ENCODE data around the gene SPTBN4.
A peak's percentile ranks its signal among the peaks of the same experiment; 100 is the strongest.

Gene SPTBN4

DNA sequence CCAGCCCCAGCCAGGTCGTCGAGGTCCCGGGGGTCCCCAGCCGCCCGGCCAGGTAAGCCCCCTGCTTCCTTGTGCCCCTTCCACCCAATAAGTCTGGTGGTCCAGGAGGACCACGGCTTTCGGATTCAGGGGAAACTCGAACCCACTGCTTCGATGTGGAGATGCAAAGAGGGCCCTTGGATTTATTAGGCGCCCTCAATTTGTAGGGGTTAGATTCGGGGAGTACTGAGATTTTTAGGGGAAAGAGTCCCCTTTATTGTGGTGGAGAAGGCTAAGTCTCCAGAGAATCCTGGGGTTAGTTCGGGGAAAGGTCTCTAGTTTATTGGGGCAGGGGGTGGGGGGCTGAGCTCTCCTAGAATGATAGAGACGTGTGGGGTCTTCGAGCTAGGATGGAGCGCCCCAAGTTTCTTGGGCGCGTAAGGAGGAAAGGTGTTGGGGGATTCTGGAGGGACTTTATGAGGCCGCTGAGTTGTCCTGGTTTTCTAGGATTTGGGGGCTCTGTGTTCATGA is 130.6 kb downstream of the SPTBN4 start:
- Histone ChIP-seq H3K4me1 (ENCODE audit: control insufficient read depth, insufficient read depth, low read length) (peaks cover 2% of the 10 kb centered on the region), H3K9ac (ENCODE audit: low read length) (no peak overlapping the region), H3K36me3 (ENCODE audit: control insufficient read depth, insufficient read depth, low read length) (no peaks in the 10 kb centered on the region), H3K27ac (ENCODE audit: low read depth, low read length) (no peak overlapping the region), H3K4me3 (ENCODE audit: low read length) (no peak overlapping the region), H3K27me3 (ENCODE audit: control insufficient read depth, insufficient read depth, low read length) (peaks cover 27% of the 10 kb centered on the region)

GRCh38 chr19:40598121-40598917 is 131.5 kb downstream of the SPTBN4 start:
- no peaks in the 10 kb centered on the region for H3K36me3 ChIP-seq (ENCODE audit: control insufficient read depth, insufficient read depth, low read length)
- H3K27me3 ChIP-seq (ENCODE audit: control insufficient read depth, insufficient read depth, low read length) = peaks cover 27% of the 10 kb centered on the region
- H3K4me3 ChIP-seq (ENCODE audit: low read length) = no peak overlapping the region
- H3K27ac ChIP-seq (ENCODE audit: low read depth, low read length) = no peak overlapping the region
- peaks cover 11% of the 10 kb centered on the region for H3K4me1 ChIP-seq (ENCODE audit: control insufficient read depth, insufficient read depth, low read length)
- no peak overlapping the region for H3K9ac ChIP-seq (ENCODE audit: low read length)

- H3K9ac ChIP-seq (ENCODE audit: low read length) = no peak overlapping the region
- peaks cover 13% of the 10 kb centered on the region for H3K4me1 ChIP-seq (ENCODE audit: control insufficient read depth, insufficient read depth, low read length)
- H3K27me3 ChIP-seq (ENCODE audit: control insufficient read depth, insufficient read depth, low read length) = peaks cover 27% of the 10 kb centered on the region
These were observed 132.1 kb downstream of the SPTBN4 start for GRCh38 chr19:40598918-40599307.

DNA sequence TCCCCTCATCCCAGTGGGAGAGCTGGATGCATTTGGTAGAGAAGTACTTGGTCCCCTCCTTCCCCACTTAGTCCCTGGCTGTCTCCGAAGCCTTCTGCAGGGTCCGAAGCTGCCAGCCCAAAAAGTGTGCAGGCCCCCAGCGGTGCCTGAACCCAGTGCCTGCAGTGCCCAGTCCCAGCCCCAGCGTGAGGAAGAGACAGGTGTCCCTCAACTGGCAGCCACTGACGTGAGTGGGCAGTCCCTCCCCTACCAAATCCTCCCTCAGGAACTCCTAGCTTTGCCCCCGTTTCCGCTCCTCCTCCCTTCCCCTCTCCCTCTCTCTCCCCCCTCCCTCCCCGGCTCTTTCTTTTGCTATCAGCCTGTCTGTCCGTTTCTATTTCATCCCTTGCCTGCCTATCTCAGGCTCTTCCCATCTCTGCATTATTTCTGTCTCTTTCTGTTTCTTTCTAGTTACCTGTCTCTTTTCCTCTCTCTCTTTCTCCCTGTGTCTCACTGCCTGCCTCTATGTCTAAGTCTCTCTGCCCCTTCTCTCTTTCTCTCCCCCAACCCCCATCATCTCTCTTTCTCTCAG is 132.6 kb downstream of the SPTBN4 start:
- Histone ChIP-seq H3K36me3 (ENCODE audit: control insufficient read depth, insufficient read depth, low read length) (no peaks in the 10 kb centered on the region), H3K27ac (ENCODE audit: low read depth, low read length) (no peak overlapping the region), H3K27me3 (ENCODE audit: control insufficient read depth, insufficient read depth, low read length) (peaks cover 27% of the 10 kb centered on the region), H3K9ac (ENCODE audit: low read length) (no peak overlapping the region), H3K4me3 (ENCODE audit: low read length) (no peak overlapping the region), H3K4me1 (ENCODE audit: control insufficient read depth, insufficient read depth, low read length) (peaks cover 13% of the 10 kb centered on the region)

More at GRCh38 chr19:40598918-40599307, 132.1 kb downstream of the SPTBN4 start:
- no peaks in the 10 kb centered on the region for H3K36me3 ChIP-seq (ENCODE audit: control insufficient read depth, insufficient read depth, low read length)
- H3K27ac ChIP-seq (ENCODE audit: low read depth, low read length) = no peak overlapping the region
- H3K4me3 ChIP-seq (ENCODE audit: low read length) = no peak overlapping the region

GRCh38 chr19:40599902-40600569 is 133.2 kb downstream of the SPTBN4 start:
- Histone ChIP-seq H3K4me1 (ENCODE audit: control insufficient read depth, insufficient read depth, low read length) (peaks cover 18% of the 10 kb centered on the region), H3K4me3 (ENCODE audit: low read length) (peak overlapping the region; percentile 26), H3K27ac (ENCODE audit: low read depth, low read length) (peak overlapping the region; percentile 17), H3K9ac (ENCODE audit: low read length) (no peak overlapping the region), H3K36me3 (ENCODE audit: control insufficient read depth, insufficient read depth, low read length) (no peaks in the 10 kb centered on the region), H3K27me3 (ENCODE audit: control insufficient read depth, insufficient read depth, low read length) (peaks cover 27% of the 10 kb centered on the region)

- H3K9ac ChIP-seq (ENCODE audit: low read length) = no peak overlapping the region
- peaks cover 27% of the 10 kb centered on the region for H3K27me3 ChIP-seq (ENCODE audit: control insufficient read depth, insufficient read depth, low read length)
- peak overlapping the region; percentile 22 for H3K27ac ChIP-seq (ENCODE audit: low read depth, low read length)
- H3K4me1 ChIP-seq (ENCODE audit: control insufficient read depth, insufficient read depth, low read length) = peaks cover 20% of the 10 kb centered on the region
- H3K36me3 ChIP-seq (ENCODE audit: control insufficient read depth, insufficient read depth, low read length) = no peaks in the 10 kb centered on the region
- peak overlapping the region; percentile 26 for H3K4me3 ChIP-seq (ENCODE audit: low read length)
These were observed 133.9 kb downstream of the SPTBN4 start for GRCh38 chr19:40600570-40601133.

- Histone ChIP-seq H3K4me3 (ENCODE audit: low read length) (peak within 1 kb of the TSS; percentile 56), H3K27ac (ENCODE audit: low read depth, low read length) (peak within 1 kb of the TSS; percentile 22), H3K9ac (ENCODE audit: low read length) (peak within 1 kb of the TSS; percentile 52), H3K4me1 (ENCODE audit: control insufficient read depth, insufficient read depth, low read length) (peaks cover 20% of the 10 kb centered on the region), H3K36me3 (ENCODE audit: control insufficient read depth, insufficient read depth, low read length) (no peaks in the 10 kb centered on the region), H3K27me3 (ENCODE audit: control insufficient read depth, insufficient read depth, low read length) (peaks cover 29% of the 10 kb centered on the region)
These were observed 134.6 kb downstream of the SPTBN4 start, which contains the start of gene LTBP4 for GRCh38 chr19:40601134-40601974. LTBP4 (plus strand) TSS chr19:40601369; CDS start chr19:40601388, 19 bp downstream.

DNA sequence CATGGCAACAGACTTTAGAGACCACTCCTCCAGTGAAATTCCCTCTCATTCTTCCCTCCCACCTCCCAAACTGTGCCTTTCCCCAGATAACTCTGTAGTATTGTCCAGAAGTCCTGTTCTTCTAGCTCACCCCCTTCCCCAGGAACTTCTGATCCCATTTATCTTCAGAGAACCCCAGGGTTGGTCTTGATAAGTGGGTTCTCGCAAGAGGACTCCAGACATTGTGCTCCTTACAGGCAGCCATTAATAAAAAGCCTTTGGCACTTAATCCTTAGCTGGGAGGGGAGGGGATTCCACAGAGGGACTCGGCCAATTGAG is 136.2 kb downstream of the SPTBN4 start:
- H3K27me3 ChIP-seq (ENCODE audit: control insufficient read depth, insufficient read depth, low read length) = peaks cover 18% of the 10 kb centered on the region
- H3K4me1 ChIP-seq (ENCODE audit: control insufficient read depth, insufficient read depth, low read length) = peaks cover 20% of the 10 kb centered on the region
- peak overlapping the region; percentile 56 for H3K4me3 ChIP-seq (ENCODE audit: low read length)

DNA sequence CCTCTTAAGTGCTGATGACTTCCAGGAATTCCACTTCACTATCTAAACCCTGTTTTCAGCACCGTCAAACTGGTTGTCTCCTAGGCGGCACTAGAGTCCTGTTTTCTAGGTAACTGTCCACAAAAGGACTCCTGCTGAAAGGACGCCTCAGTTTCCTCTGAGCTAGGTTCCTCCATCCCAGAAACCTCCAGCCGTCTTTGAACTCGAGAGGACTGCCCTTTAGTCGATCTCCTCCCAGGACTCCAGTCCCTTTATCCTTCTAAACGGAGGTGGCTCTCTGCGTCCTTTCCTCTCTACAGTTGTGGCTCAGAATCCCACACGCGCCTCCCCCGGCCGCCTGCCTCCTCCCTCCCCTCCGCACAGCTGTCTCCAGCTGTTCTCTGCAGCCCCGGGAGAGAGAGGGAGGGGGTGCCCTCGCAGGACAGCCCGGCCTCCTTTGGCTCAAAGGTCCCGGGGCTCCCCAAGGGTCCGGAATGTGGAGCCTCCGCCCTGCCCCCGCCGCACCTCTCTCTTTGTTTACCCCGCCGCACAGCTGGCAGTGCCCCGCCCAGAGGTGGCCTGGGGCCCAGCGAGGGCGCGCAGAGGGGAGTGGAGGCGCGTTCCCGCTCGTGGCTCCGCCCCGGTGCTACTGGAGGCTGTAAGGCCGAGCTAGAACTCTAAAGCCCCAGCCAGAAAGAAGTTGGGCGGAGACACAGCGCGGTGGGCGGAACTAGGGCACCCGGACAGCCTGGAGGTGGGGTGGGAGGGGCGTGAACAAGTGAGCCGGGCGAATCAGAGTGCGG is 136.8 kb downstream of the SPTBN4 start:
- Histone ChIP-seq H3K27ac (ENCODE audit: low read depth, low read length) (peak overlapping the region; percentile 85), H3K9ac (ENCODE audit: low read length) (peak overlapping the region; percentile 25), H3K4me1 (ENCODE audit: control insufficient read depth, insufficient read depth, low read length) (peaks cover 20% of the 10 kb centered on the region), H3K36me3 (ENCODE audit: control insufficient read depth, insufficient read depth, low read length) (no peaks in the 10 kb centered on the region), H3K27me3 (ENCODE audit: control insufficient read depth, insufficient read depth, low read length) (peaks cover 18% of the 10 kb centered on the region), H3K4me3 (ENCODE audit: low read length) (peak overlapping the region; percentile 56)

More for the DNA sequence above, 136.2 kb downstream of the SPTBN4 start:
- H3K36me3 ChIP-seq (ENCODE audit: control insufficient read depth, insufficient read depth, low read length) = no peaks in the 10 kb centered on the region
- peak overlapping the region; percentile 85 for H3K27ac ChIP-seq (ENCODE audit: low read depth, low read length)
- H3K9ac ChIP-seq (ENCODE audit: low read length) = peak overlapping the region; percentile 25

- Histone ChIP-seq H3K9ac (ENCODE audit: low read length) (no peak overlapping the region), H3K4me3 (ENCODE audit: low read length) (peak overlapping the region; percentile 56), H3K36me3 (ENCODE audit: control insufficient read depth, insufficient read depth, low read length) (no peaks in the 10 kb centered on the region), H3K4me1 (ENCODE audit: control insufficient read depth, insufficient read depth, low read length) (peaks cover 20% of the 10 kb centered on the region), H3K27me3 (ENCODE audit: control insufficient read depth, insufficient read depth, low read length) (peaks cover 13% of the 10 kb centered on the region), H3K27ac (ENCODE audit: low read depth, low read length) (peak overlapping the region; percentile 85)
These were observed 137.4 kb downstream of the SPTBN4 start for GRCh38 chr19:40604171-40604646.

DNA sequence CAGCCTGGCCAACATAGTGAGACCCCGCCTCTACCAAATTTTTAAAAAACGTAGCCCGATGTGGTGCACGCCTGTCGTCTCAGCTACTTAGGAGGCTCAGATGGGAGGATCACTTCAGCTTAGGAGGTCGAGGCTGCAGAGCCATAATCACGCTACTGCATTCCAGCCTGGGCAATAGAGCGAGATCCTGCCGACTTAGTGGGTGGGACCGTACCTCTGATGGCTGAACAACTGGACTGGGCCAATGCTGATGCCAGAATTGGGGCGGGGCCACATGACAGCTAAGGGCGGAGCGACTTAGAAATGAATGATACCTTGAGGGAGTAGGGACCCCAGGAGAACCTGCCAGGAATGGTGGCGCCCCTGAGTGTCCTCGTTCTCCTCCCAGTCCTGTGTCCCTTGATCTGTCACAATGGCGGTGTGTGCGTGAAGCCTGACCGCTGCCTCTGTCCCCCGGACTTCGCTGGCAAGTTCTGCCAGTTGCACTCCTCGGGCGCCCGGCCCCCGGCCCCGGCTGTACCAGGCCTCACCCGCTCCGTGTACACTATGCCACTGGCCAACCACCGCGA is 137.9 kb downstream of the SPTBN4 start:
- H3K4me1 ChIP-seq (ENCODE audit: control insufficient read depth, insufficient read depth, low read length) = peaks cover 20% of the 10 kb centered on the region
- no peaks in the 10 kb centered on the region for H3K36me3 ChIP-seq (ENCODE audit: control insufficient read depth, insufficient read depth, low read length)
- H3K27me3 ChIP-seq (ENCODE audit: control insufficient read depth, insufficient read depth, low read length) = peaks cover 11% of the 10 kb centered on the region
- H3K27ac ChIP-seq (ENCODE audit: low read depth, low read length) = no peak overlapping the region
- H3K4me3 ChIP-seq (ENCODE audit: low read length) = peak overlapping the region; percentile 56
- no peak overlapping the region for H3K9ac ChIP-seq (ENCODE audit: low read length)
